GM18498 (cell line): ENCODE results near the gene SAC3D1.
"Not testable (repeated sequence)": the region's sequence is repeated elsewhere in the genome, so short reads cannot be mapped to it uniquely, and the experiment has no call there.

Experiments used
- ATAC-seq: cut with Tn5 transposase; IDR thresholded peaks from one replicate; pipeline ENCODE4 v1.9.1; 2021; ENCODE audit warnings: mild to moderate bottlenecking, moderate library complexity; ENCODE audit not compliant: unreplicated experiment

Gene SAC3D1

DNA sequence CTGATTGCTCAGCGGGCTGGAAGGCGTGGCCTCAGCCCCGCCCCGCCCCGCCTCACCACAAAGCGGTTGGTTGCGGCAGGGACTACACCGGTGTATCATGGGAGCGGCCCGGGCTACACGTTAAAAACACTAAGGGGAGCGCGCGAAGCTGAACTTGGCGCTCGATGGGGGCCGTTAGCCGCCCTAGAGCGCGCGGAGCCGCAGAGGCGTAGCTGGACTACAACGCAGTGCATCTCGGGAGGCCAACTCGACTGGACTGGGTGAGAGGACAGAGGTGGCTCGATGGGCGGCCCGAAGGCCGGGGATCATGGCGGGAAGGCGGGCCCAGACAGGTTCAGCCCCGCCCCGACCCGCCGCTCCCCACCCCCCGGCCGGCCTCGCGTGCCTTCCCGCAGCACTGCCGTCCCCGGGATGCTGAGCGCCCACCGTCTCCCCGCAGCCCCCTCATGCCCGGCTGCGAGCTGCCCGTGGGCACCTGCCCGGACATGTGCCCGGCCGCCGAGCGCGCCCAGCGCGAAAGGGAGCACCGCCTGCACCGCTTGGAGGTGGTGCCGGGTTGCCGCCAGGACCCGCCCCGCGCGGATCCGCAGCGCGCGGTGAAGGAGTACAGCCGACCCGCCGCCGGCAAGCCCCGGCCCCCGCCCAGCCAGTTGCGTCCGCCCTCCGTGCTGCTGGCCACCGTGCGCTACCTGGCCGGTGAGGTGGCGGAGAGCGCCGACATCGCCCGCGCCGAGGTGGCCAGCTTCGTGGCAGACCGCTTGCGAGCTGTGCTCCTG is at the start of gene SAC3D1:
Gene SAC3D1, plus strand, starts transcription at position 364 of the 776 bp plus-strand sequence. Its CDS starts 83 bp downstream, at position 447.
- peak; percentile 89 for ATAC-seq

DNA sequence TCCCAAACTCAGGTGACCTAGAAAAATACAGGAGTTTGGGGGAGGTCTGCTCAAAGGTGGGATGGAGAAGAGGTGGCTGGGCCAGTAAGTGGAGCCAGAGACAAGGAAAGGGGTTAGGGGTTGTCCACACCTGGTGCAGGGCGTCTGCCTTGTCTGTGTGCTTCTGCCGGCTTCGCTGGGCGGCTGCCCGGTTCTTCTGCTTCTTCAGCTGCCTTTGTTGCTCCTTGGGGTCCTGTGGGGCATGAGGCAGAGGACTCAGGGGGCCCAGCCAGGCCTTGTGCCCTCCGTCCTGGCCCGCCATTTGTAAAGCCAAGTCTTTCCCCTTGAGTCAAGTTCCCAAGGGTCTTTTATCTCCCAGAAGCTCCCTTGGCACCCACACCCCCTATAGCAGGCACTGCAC is 46.7 kb upstream of the SAC3D1 start:
- no peak for ATAC-seq

- no peak for ATAC-seq
Observed at GRCh38 chr11:64996327-64996709, 44.7 kb upstream of the SAC3D1 start.

DNA sequence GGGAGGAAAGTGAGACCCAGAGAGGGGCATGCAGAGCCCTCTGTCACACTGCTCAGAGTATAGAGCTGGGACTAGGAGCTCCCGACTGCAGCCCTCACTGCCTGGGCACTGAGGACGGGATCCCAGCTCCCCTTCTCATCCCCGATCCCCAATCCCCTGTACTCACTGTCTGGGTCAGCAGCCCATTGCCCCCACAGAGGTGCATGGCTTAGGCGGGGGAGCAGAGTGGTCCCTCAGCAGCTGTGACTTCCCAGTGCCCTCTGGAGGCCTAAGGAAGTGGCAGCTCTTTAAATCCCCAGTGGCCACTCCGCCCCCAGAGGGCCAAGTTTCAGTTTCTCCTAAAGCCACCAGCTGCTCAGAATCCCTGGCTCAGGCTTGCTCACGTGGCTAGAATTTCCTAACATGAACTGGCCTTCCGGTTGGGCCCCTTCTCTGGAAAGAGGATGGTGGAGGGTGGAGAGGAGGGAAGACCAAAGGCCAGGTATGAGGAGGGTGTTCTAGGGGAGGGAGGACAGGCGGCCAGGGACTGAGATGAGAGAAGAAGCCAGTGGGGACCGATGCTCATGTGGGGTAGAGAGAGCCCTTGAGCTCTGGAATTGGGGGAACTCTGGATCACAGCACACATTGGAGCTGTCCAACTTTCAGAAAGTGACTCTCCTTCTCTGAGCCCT is 44.2 kb upstream of the SAC3D1 start, which contains the start of gene BATF2:
Gene BATF2, minus strand, starts transcription at position 262 of the 671 bp plus-strand sequence. Its CDS starts 57 bp downstream, at position 205.
- no peak for ATAC-seq

GRCh38 chr11:64998141-64998540 is 42.9 kb upstream of the SAC3D1 start:
- ATAC-seq, result no peak

DNA sequence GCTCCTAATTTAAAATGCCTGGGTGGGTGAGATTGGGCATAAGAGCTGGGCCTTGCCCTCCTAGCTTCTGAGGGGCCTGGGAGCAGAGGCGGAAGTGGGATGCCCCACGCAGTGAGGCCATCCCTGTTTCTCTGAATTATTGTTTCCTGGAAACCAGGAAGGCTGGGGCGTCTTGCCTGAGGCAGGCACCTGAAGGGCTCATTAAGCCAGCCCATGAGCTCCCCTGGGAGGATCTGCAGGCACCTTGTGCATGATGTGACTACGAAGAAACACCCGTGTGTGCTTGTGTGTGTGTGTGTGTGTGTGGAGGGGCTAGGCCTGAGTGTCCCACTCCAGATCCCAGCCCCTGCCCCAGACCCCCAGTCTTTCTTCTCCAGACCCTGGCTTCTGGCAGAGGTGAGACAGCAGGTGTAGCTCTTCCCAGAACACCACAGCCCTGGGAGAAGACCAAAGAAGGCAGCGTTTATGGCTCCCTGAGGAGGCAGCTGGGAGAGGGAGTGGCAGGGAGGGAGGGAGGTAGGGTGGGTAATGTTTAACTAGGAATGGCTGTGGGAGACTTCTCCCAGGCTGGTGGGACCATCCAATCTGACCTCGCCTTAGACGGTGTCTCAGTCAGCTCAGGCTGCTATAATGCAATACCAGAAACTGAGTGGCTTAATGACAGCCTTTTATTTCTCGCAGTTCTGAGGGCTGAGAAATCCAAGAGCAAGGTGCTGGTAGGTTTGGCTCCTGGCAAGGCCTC is 42.1 kb upstream of the SAC3D1 start:
- ATAC-seq, result no peak

- ATAC-seq, result no peak
Observed at GRCh38 chr11:64999478-64999877, 41.5 kb upstream of the SAC3D1 start.

- ATAC-seq, result no peak
Observed at GRCh38 chr11:65002706-65003105, 38.3 kb upstream of the SAC3D1 start.

GRCh38 chr11:65003282-65003681 is 37.7 kb upstream of the SAC3D1 start:
- no peak for ATAC-seq

DNA sequence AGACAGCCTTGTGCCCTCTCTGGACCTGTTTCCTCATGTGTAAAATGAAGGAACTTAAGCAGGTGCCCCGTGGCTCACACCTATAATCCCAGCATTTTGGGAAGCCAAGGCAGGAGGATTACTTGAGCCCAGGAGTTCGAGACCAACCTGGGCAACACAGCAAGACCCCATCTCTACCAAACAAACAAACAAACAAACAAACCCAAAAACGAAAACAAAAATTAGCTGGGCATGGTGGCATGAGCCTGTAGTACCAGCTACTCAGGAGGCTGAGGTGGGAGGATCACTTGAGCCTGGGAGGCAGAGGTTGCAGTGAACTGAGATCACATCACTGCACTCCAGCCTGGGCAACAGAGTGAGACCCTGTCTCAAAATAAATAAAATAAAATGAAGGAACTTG is 37.0 kb upstream of the SAC3D1 start:
- not testable (repeated sequence) for ATAC-seq

- ATAC-seq, result no peak
Observed at GRCh38 chr11:65008016-65008415, 33.0 kb upstream of the SAC3D1 start.

DNA sequence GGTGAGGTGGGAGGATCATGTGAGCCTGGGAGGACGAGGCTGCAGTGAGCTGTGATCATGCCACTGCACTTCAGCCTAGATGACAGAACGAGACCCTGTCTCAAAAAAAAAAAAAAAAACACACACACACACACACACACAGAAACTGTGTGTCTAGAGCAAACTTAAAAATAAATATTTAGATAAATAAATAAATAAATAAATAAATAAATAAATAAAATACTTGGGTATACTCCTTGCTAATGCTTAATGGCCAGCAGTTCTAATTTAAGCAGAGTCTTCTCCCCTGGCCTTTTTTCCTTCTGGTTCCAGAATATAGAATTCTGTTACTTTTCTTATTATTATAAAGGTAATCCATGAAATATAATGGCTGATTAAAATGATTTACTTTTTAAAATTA is 32.1 kb upstream of the SAC3D1 start:
- ATAC-seq, result no peak

DNA sequence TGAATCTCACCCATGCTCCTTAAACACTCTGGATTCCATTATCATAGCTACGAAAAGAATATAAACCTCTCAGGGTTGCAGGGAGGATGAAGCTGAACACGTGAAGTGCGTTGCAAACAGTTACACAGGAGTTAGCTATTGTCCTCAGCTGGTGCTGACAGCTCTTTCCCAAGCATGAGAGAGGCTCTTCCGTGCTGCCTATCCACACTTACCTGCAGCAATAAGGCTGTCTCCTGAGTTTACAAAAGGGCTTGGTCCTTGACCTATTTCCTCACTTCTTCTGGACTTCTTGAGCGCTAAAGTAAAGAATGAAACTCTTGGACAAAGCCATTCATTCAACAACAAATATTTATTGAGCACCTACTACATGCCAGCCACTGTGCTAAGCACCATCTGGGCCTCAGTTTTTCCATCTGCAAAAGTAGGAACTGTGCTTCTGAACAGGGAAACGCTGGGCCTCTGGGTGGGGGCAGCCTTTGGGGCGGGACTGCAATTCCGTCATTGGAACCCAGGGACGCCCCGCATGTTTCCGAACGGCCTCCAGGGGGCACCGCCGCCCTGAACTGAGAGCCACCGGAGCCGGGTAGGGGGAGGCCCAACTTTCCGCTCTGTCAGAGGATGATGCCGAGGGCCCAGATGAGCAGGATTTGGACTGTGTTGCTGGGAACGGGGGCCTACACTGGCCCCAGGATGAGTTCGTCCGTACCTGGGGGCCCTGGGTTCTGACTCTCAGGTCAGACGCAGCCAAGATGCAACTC is 27.7 kb upstream of the SAC3D1 start:
- ATAC-seq, result peak; percentile 74

GRCh38 chr11:65013888-65014725 is 26.9 kb upstream of the SAC3D1 start, which contains the start of gene ARL2:
Gene ARL2 (plus strand): TSS chr11:65014160. CDS start chr11:65014208, 48 bp downstream.
- ATAC-seq, result peak; percentile 80

GRCh38 chr11:65014726-65015227 is 26.2 kb upstream of the SAC3D1 start:
- no peak for ATAC-seq

GRCh38 chr11:65016705-65017104 is 24.3 kb upstream of the SAC3D1 start:
- ATAC-seq, result no peak

DNA sequence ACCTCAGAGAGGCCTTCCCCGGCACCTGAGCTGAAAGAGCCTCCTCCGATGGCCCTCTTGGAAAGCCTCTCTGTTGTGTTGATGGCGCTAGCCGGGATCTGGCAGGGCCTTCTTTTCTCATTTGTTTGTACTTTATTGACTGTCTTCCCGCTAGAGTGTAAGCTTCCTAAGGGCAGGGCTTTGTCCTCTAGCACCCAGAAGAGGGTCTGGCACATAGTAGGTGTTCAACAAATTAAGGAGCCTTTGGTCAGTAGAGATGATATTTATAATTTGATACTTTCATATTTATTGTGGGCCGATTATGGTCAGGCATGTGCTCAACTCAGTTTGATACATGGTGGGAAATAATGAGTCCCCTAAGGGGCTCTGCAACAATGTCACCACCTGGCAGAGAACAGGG is 23.1 kb upstream of the SAC3D1 start:
- no peak for ATAC-seq

- no peak for ATAC-seq
Observed at GRCh38 chr11:65019824-65020223, 21.2 kb upstream of the SAC3D1 start.

DNA sequence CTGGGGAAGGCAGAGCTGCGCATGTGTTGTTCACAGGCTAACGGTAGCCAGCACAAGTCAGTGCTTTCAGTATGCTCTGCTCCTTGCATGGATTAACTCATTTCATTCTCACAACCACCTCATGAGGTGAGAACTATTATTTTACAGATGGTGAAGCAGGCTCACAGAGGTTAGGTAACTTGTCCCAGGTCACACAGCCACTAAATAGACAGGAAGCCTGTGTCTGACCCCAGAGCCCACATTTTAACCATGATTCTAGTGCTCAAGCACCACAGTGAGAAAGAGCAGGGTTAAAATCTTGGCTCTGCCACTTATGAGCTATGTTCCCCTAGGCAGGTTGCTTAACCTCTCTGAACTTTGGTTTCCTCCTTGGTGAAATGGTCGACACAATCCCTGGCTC is 20.0 kb upstream of the SAC3D1 start:
- no peak for ATAC-seq

DNA sequence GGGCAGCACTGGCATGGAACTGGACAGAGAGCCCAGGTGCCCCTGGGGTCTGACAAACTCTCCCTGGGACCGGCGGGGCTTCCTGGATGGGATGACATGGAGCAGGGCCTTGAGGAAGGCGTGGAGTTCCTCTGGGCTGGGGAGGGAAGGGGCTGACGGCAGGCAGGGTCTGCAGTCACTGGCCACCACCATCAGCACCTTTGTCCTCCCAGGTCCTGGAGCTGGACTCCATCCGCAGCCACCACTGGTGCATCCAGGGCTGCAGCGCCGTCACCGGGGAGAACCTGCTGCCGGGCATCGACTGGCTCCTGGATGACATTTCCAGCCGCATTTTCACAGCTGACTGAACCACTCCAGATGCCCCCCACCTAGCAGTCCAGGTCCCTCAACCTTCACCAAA is 19.5 kb upstream of the SAC3D1 start:
- ATAC-seq, result no peak
